GM19395 (cell line): Measurements from ENCODE around the gene ROBO1.

Experiments used
- ATAC-seq: cut with Tn5 transposase; IDR thresholded peaks from one replicate; pipeline ENCODE4 v1.9.1; 2021; ENCODE audit warnings: mild to moderate bottlenecking, moderate library complexity; ENCODE audit not compliant: unreplicated experiment

Gene ROBO1

GRCh38 chr3:78940128-78940527 is 827.7 kb downstream of the ROBO1 start:
- no peak for ATAC-seq

- ATAC-seq = no peak
These were observed 830.3 kb downstream of the ROBO1 start for GRCh38 chr3:78937475-78937874.

- no peak for ATAC-seq
These were observed 840.0 kb downstream of the ROBO1 start for GRCh38 chr3:78927759-78928158.

- no peak for ATAC-seq
These were observed 841.3 kb downstream of the ROBO1 start for GRCh38 chr3:78926523-78926922.

- ATAC-seq = no peak
These were observed 843.1 kb downstream of the ROBO1 start for GRCh38 chr3:78924711-78925110.

- peak; percentile 77 for ATAC-seq
These were observed 848.6 kb downstream of the ROBO1 start for GRCh38 chr3:78919021-78919755.

GRCh38 chr3:78918361-78919020 is 849.3 kb downstream of the ROBO1 start:
- peak; percentile 61 for ATAC-seq

GRCh38 chr3:78917536-78917935 is 850.3 kb downstream of the ROBO1 start:
- ATAC-seq = no peak

- ATAC-seq = no peak
These were observed 854.1 kb downstream of the ROBO1 start for GRCh38 chr3:78913711-78914110.

GRCh38 chr3:78912687-78913086 is 855.1 kb downstream of the ROBO1 start:
- no peak for ATAC-seq

GRCh38 chr3:78912259-78912658 is 855.5 kb downstream of the ROBO1 start:
- no peak for ATAC-seq

- no peak for ATAC-seq
These were observed 856.4 kb downstream of the ROBO1 start for GRCh38 chr3:78911394-78911793.

- ATAC-seq = no peak
These were observed 859.6 kb downstream of the ROBO1 start for GRCh38 chr3:78908236-78908635.

- no peak for ATAC-seq
These were observed 860.4 kb downstream of the ROBO1 start for GRCh38 chr3:78907367-78907766.

GRCh38 chr3:78906930-78907329 is 860.9 kb downstream of the ROBO1 start:
- no peak for ATAC-seq

GRCh38 chr3:78906245-78906644 is 861.6 kb downstream of the ROBO1 start:
- no peak for ATAC-seq

- no peak for ATAC-seq
These were observed 862.1 kb downstream of the ROBO1 start for GRCh38 chr3:78905700-78906099.

GRCh38 chr3:78901544-78901943 is 866.3 kb downstream of the ROBO1 start:
- no peak for ATAC-seq

GRCh38 chr3:78900880-78901279 is 866.9 kb downstream of the ROBO1 start:
- ATAC-seq = no peak

GRCh38 chr3:78900426-78900825 is 867.4 kb downstream of the ROBO1 start:
- ATAC-seq = no peak

GRCh38 chr3:78895528-78895927 is 872.3 kb downstream of the ROBO1 start:
- no peak for ATAC-seq

- no peak for ATAC-seq
These were observed 873.0 kb downstream of the ROBO1 start for GRCh38 chr3:78894787-78895186.

- no peak for ATAC-seq
These were observed 874.6 kb downstream of the ROBO1 start for GRCh38 chr3:78893161-78893560.
